HCT116 (cell line): ENCODE data around the gene GLO1. TPM values are rescaled to one million over a fixed set of nuclear protein-coding genes. Genes with fewer than 3 reads are reported as not detected.

Experiments
- ATAC-seq: fragments of 200-7000 bp; cut with Tn5 transposase; 2 replicates; pipeline ENCODE4 v1.9.1; 2020; ENCODE audit warnings: mild to moderate bottlenecking, moderate library complexity
- BruUV-seq: library from RNA; stranded (reverse); fragments of 400-500 nt; replicated peaks from 2 replicates; lab custom pipeline; 2021; lab: Mats Ljungman, UMichigan
- CTCF ChIA-PET: fragments of 300-600 bp; sonication (Branson Sonifier 250); formaldehyde crosslinking; loops from one replicate; lab custom pipeline; 2021; ENCODE audit warnings: antibody characterized with exemption; lab: Charles Lee
- POLR2A ChIA-PET: fragments of 300-600, 350-600 bp; sonication (Branson Sonifier 250); formaldehyde crosslinking; loops from one replicate; lab custom pipeline; 2021; ENCODE audit warnings: antibody characterized with exemption; lab: Charles Lee
- RAD21 ChIA-PET, 2 experiments: fragments of 300-600 bp; sonication (Branson Sonifier 250); formaldehyde crosslinking; loops; one replicate each; lab custom pipeline; 2023; ENCODE audit warnings: low total read pairs in 2 of 2; ENCODE audit not compliant: uncharacterized antibody in 2 of 2, unreplicated experiment in 2 of 2, low non-redundant PET in 1 of 2; lab: Charles Lee
- DNase-seq: peaks from one replicate; pipeline ENCODE4 v3.0.0-alpha.2; 2010; ENCODE audit warnings: low read depth, low spot score
- H2AFZ ChIP-seq: fragments of 200-600 bp; shearing (Covaris generic), sonication (generic); 2 replicates; pipeline ENCODE4 v1.6.1; 2017; ENCODE audit warnings: low read depth, mixed run types, mixed read lengths, antibody characterized with exemption, low read length; ENCODE audit not compliant: poor library complexity, severe bottlenecking
- H3K27ac ChIP-seq: 2 replicates; pipeline ENCODE4 v1.5.1; 2012; ENCODE audit warnings: low read depth, low read length
- H3K27me3 ChIP-seq: fragments of 200-600 bp; sonication (generic); 2 replicates; pipeline ENCODE4 v1.6.1; 2016; ENCODE audit warnings: mixed run types, low read length, mixed read lengths; ENCODE audit not compliant: insufficient read depth
- H3K36me3 ChIP-seq, 2 experiments: fragments of 200-500 bp in 1 of 2; fragments of 200-600 bp in 1 of 2; sonication (Bioruptor generic) in 1 of 2; sonication (generic) in 1 of 2; 2 replicates each; pipeline versions ENCODE4 v1.5.1 to v1.6.1; 2014 to 2016; ENCODE audit warnings: low read length in 2 of 2, inconsistent platforms in 1 of 2, mixed read lengths in 1 of 2, mixed run types in 1 of 2; ENCODE audit not compliant: insufficient read depth in 2 of 2, control insufficient read depth in 1 of 2
- H3K4me1 ChIP-seq, 2 experiments: fragments of 200-600 bp in 1 of 2; sonication (generic) in 1 of 2; 2 replicates each; pipeline versions ENCODE4 v1.5.1 to v1.6.1; 2012 to 2017; ENCODE audit warnings: low read length in 2 of 2, inconsistent platforms in 1 of 2, mild to moderate bottlenecking in 1 of 2, mixed read lengths in 1 of 2, mixed run types in 1 of 2, moderate library complexity in 1 of 2; ENCODE audit not compliant: insufficient read depth in 2 of 2, control insufficient read depth in 1 of 2
- H3K4me2 ChIP-seq: fragments of 200-600 bp; sonication (generic); 2 replicates; pipeline ENCODE4 v1.6.1; 2017; ENCODE audit warnings: mixed run types, low read length, mixed read lengths
- H3K4me3 ChIP-seq, 2 experiments: fragments of 200-600 bp in 1 of 2; sonication (generic) in 1 of 2; replicated peaks in 1 of 2; 2 replicates each; pipeline ENCODE4 v1.5.1; 2011 to 2016; ENCODE audit warnings: low read length in 2 of 2, control low read depth in 1 of 2, low read depth in 1 of 2, mild to moderate bottlenecking in 1 of 2, mixed read lengths in 1 of 2, mixed run types in 1 of 2
- H3K79me2 ChIP-seq: fragments of 200-600 bp; sonication (generic); 2 replicates; pipeline ENCODE4 v1.6.1; 2017; ENCODE audit warnings: mild to moderate bottlenecking, mixed run types, low read length, moderate library complexity, mixed read lengths; ENCODE audit not compliant: insufficient read depth
- H3K9ac ChIP-seq: fragments of 200-600 bp; sonication (generic); 2 replicates; pipeline ENCODE4 v1.6.1; 2016; ENCODE audit warnings: low read length, mixed read lengths
- H3K9me2 ChIP-seq: fragments of 200-600 bp; sonication (generic), shearing (Covaris generic); 2 replicates; pipeline ENCODE4 v1.6.1; 2017; ENCODE audit warnings: mixed run types, mild to moderate bottlenecking, moderate library complexity; ENCODE audit not compliant: insufficient read depth
- H3K9me3 ChIP-seq, 2 experiments: fragments of 200-500 bp in 1 of 2; fragments of 200-600 bp in 1 of 2; sonication (Bioruptor generic) in 1 of 2; sonication (generic) in 1 of 2; 2 replicates each; pipeline ENCODE4 v1.6.1; 2014 to 2017; ENCODE audit warnings: low read length in 2 of 2, mixed read lengths in 2 of 2, inconsistent platforms in 1 of 2, low read depth in 1 of 2, mild to moderate bottlenecking in 1 of 2, mixed run types in 1 of 2, moderate library complexity in 1 of 2; ENCODE audit not compliant: control insufficient read depth in 1 of 2, insufficient read depth in 1 of 2
- H4K20me1 ChIP-seq: fragments of 200-600 bp; sonication (generic), shearing (Covaris generic); 2 replicates; pipeline ENCODE4 v1.6.1; 2017; ENCODE audit warnings: mixed run types, mild to moderate bottlenecking, moderate library complexity; ENCODE audit not compliant: insufficient read depth
- ATF3 ChIP-seq: IDR thresholded peaks from 2 replicates; pipeline ENCODE4 v1.6.1; 2012
- CBX3 ChIP-seq: IDR thresholded peaks from 2 replicates; pipeline ENCODE4 v1.6.1; 2012; ENCODE audit warnings: low read depth
- ELF1 ChIP-seq: IDR thresholded peaks from 2 replicates; pipeline ENCODE4 v1.6.1; 2012; ENCODE audit warnings: low read depth, borderline replicate concordance
- EZH2 ChIP-seq: fragments of 200-600 bp; sonication (generic); IDR thresholded peaks from 2 replicates; pipeline ENCODE4 v1.6.1; 2017; ENCODE audit warnings: antibody characterized with exemption, mixed run types
- REST ChIP-seq: IDR thresholded peaks from 2 replicates; pipeline ENCODE4 v1.6.1; 2012; ENCODE audit warnings: low read depth
- ZFX ChIP-seq: fragments of 450-650 bp; IDR thresholded peaks from 2 replicates; pipeline ENCODE4 v1.6.1; 2017
- ZNF274 ChIP-seq: fragments of 200-500 bp; sonication (Bioruptor generic); IDR thresholded peaks from 2 replicates; pipeline ENCODE4 v1.6.1; 2014; ENCODE audit warnings: mild to moderate bottlenecking, low read depth, low read length, inconsistent platforms
- intact Hi-C: fragments of 100-400 bp; cut with micrococcal nuclease; formaldehyde crosslinking; loops from 2 replicates; pipeline ENCODE4 v1.10.0; 2022
- total RNA-seq: library from RNA; stranded (reverse); gene quantifications from one replicate; pipeline ENCODE4 v1.2.1, GENCODE V29; 2021; ENCODE audit not compliant: unreplicated experiment

The GLO1 gene
- total RNA-seq, 1 experiment from 2014 or later = 191 TPM

GRCh38 chr6:38713812-38714211 lies 10.9 kb upstream of the GLO1 start:
- Histone ChIP-seq H3K27me3 (no peaks in the 10 kb centered on the region), H3K4me3 (no peak overlapping the region), H3K27ac (no peak overlapping the region), H3K9me3 (peaks cover 0 to 7% of the 10 kb centered on the region in 2 experiments; a peak in 1 of 4 replicates), H3K9me2 (no peaks in the 10 kb centered on the region), H2AFZ (no peak overlapping the region), H4K20me1 (no peaks in the 10 kb centered on the region), H3K4me1 (no peaks in the 10 kb centered on the region), H3K36me3 (no peaks in the 10 kb centered on the region), H3K9ac (no peak overlapping the region), H3K4me2 (no peak overlapping the region), H3K79me2 (no peaks in the 10 kb centered on the region)
- ChIA-PET RAD21 (no interaction called here), POLR2A (interaction anchor here (1.6 kb wide), 1 partner anchor 11 kb away, joined by 3 read pairs; the partner anchor contains the start of gene GLO1), CTCF (no interaction called here)
- no peak for ATAC-seq
- no TSS peak for BruUV-seq
- DNase-seq = no peak
- TF ChIP-seq ATF3 (no peak), REST (no peak), ZFX (no peak), CBX3 (no peak), EZH2 (no peak), ELF1 (no peak)
- intact Hi-C loops = no loop called here

GRCh38 chr6:38708496-38708895 lies 5.6 kb upstream of the GLO1 start:
- intact Hi-C loops = no loop called here
- no peak for DNase-seq
- H3K9me3 ChIP-seq = peaks cover 0 to 7% of the 10 kb centered on the region in 2 experiments; a peak in 1 of 4 replicates
- POLR2A ChIA-PET = no interaction called here
- CTCF ChIA-PET = no interaction called here
- H3K36me3 ChIP-seq = no peaks in the 10 kb centered on the region
- H3K9me2 ChIP-seq = no peaks in the 10 kb centered on the region
- H3K4me3 ChIP-seq = no peak overlapping the region
- no peak overlapping the region for H3K27ac ChIP-seq
- H3K9ac ChIP-seq = no peak overlapping the region
- no peaks in the 10 kb centered on the region for H3K79me2 ChIP-seq
- H4K20me1 ChIP-seq = no peaks in the 10 kb centered on the region
- H2AFZ ChIP-seq = no peak overlapping the region
- H3K4me2 ChIP-seq = no peak overlapping the region
- ATAC-seq = no peak
- RAD21 ChIA-PET = no interaction called here
- no TSS peak for BruUV-seq
- no peaks in the 10 kb centered on the region; a peak in 1 of 4 replicates for H3K4me1 ChIP-seq
- H3K27me3 ChIP-seq = no peaks in the 10 kb centered on the region
- TF ChIP-seq ZNF274 (no peak), ATF3 (no peak)
